K562 (cell line): ENCODE results near the gene CCDC194. TPM values are rescaled to one million over a fixed set of nuclear protein-coding genes. Genes with fewer than 3 reads are reported as not detected.

Experiments
- NCOR1 ChIP-seq: fragments of 450-650 bp; IDR thresholded peaks from 2 replicates; pipeline ENCODE4 v1.6.1; 2016; ENCODE audit warnings: mild to moderate bottlenecking, moderate library complexity
- PHF8 ChIP-seq: fragments of 200-600 bp; sonication (generic); IDR thresholded peaks from 2 replicates; pipeline ENCODE4 v1.6.1; 2012; ENCODE audit warnings: mixed run types, mild to moderate bottlenecking, inconsistent platforms, low read length, moderate library complexity, borderline replicate concordance
- RBM34 ChIP-seq: fragments of 200-400 bp; formaldehyde crosslinking; IDR thresholded peaks from 2 replicates; pipeline ENCODE4 v1.6.1; 2018; ENCODE audit warnings: low read length, borderline replicate concordance; ENCODE audit not compliant: insufficient read depth
- ZNF384 ChIP-seq: IDR thresholded peaks from 2 replicates; pipeline ENCODE4 v1.6.1; 2012; ENCODE audit warnings: low read depth, low read length, improper control_type of control experiment
- polyA plus RNA-seq, 8 experiments: library from polyadenylated mRNA; depleted of rRNA in 4 of 8; stranded (reverse) in 5 of 8; unstranded in 3 of 8; fragments of >200 nt; fragmentation: Nextera tagmentation in 2 of 8; fragmentation: Illumina TruSeq in 1 of 8; extraction: Ambion mirVana in 2 of 8; extraction: Trizol in 1 of 8; gene quantifications; 2 replicates each; pipeline versions ENCODE4 v1.2.1 to v1.2.3, GENCODE V29; 2011 to 2014; ENCODE audit warnings: inconsistent platforms in 1 of 8, missing spikeins in 1 of 8
- total RNA-seq, 7 experiments: library from RNA; depleted of rRNA in 6 of 7; stranded (reverse); fragments of >200 nt in 6 of 7; fragmentation: Illumina TruSeq in 2 of 7; extraction: Trizol in 2 of 7; gene quantifications; 2 replicates each; pipeline versions ENCODE4 v1.2.1 to v1.2.3, GENCODE V29; 2011 to 2021; ENCODE audit warnings: low replicate concordance in 1 of 7
- TF ChIP-seq, protein P1 (sequence below): fragments of 250-450 bp; sonication (Bioruptor Pico); IDR thresholded peaks from 2 replicates; pipeline ENCODE4 v1.5.0; 2022; ENCODE audit warnings: mild to moderate bottlenecking
- TF ChIP-seq, protein P2 (sequence below), 2 experiments: fragments of 450-650 bp; formaldehyde crosslinking in 1 of 2; IDR thresholded peaks; 2 replicates each; pipeline versions ENCODE4 v1.4.0 to v1.6.1; 2014 to 2020; ENCODE audit warnings: mild to moderate bottlenecking in 2 of 2, borderline replicate concordance in 1 of 2, low read depth in 1 of 2
- TF ChIP-seq, protein P3 (sequence below): fragments of 250-450 bp; sonication (Bioruptor Pico); IDR thresholded peaks from 2 replicates; pipeline ENCODE4 v1.8.0; 2022; ENCODE audit warnings: moderate library complexity, mild to moderate bottlenecking, inconsistent platforms

Gene CCDC194
- total and polyA plus RNA-seq, 9 of the 15 experiments (the other 6 are each of a cell fraction or from before 2014, with no cell fraction given), result 0.13 to 1.3 (median 0.39) TPM; not detected in 3

DNA sequence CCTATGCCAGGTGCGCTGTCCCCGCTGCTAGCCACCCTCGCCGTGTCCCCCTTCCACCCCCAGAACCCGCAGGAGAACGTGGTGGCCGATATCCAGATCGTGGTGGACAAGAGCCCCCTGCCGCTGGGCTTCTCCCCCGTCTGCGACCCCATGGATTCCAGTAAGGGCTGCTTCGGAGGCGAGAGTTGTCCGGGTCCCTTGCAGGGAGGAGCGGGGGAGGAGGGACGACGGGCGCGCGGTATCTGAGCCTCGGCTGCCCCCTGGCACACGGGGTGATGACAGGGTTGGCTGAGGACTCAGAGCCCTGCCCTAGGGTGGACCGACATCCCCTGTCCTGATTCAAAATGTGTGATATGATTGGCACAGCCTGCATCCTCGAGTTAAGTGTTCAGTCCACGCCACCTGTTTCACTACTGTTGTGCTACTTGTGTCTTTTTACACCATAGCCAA lies 26.5 kb upstream of the CCDC194 start (continued):
- TF ChIP-seq, protein P1, sequence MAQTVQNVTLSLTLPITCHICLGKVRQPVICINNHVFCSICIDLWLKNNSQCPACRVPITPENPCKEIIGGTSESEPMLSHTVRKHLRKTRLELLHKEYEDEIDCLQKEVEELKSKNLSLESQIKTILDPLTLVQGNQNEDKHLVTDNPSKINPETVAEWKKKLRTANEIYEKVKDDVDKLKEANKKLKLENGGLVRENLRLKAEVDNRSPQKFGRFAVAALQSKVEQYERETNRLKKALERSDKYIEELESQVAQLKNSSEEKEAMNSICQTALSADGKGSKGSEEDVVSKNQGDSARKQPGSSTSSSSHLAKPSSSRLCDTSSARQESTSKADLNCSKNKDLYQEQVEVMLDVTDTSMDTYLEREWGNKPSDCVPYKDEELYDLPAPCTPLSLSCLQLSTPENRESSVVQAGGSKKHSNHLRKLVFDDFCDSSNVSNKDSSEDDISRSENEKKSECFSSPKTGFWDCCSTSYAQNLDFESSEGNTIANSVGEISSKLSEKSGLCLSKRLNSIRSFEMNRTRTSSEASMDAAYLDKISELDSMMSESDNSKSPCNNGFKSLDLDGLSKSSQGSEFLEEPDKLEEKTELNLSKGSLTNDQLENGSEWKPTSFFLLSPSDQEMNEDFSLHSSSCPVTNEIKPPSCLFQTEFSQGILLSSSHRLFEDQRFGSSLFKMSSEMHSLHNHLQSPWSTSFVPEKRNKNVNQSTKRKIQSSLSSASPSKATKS (CRISPR knock-in tag), result no peak
- TF ChIP-seq RBM34 (no peak), NCOR1 (no peak), ZNF384 (no peak), PHF8 (peak; percentile 0; the same call in 1 of the 2 replicates)
- TF ChIP-seq, protein P2, sequence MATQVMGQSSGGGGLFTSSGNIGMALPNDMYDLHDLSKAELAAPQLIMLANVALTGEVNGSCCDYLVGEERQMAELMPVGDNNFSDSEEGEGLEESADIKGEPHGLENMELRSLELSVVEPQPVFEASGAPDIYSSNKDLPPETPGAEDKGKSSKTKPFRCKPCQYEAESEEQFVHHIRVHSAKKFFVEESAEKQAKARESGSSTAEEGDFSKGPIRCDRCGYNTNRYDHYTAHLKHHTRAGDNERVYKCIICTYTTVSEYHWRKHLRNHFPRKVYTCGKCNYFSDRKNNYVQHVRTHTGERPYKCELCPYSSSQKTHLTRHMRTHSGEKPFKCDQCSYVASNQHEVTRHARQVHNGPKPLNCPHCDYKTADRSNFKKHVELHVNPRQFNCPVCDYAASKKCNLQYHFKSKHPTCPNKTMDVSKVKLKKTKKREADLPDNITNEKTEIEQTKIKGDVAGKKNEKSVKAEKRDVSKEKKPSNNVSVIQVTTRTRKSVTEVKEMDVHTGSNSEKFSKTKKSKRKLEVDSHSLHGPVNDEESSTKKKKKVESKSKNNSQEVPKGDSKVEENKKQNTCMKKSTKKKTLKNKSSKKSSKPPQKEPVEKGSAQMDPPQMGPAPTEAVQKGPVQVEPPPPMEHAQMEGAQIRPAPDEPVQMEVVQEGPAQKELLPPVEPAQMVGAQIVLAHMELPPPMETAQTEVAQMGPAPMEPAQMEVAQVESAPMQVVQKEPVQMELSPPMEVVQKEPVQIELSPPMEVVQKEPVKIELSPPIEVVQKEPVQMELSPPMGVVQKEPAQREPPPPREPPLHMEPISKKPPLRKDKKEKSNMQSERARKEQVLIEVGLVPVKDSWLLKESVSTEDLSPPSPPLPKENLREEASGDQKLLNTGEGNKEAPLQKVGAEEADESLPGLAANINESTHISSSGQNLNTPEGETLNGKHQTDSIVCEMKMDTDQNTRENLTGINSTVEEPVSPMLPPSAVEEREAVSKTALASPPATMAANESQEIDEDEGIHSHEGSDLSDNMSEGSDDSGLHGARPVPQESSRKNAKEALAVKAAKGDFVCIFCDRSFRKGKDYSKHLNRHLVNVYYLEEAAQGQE (IDR thresholded peaks at IDR 0.05; ENCODE audit: borderline replicate concordance), result peak; percentile 23; the same call in 1 of the 2 replicates
- TF ChIP-seq, protein P2 (CRISPR knock-in tag; IDR thresholded peaks at IDR 0.05; ENCODE audit: low read depth), result no peak
- TF ChIP-seq, protein P3, sequence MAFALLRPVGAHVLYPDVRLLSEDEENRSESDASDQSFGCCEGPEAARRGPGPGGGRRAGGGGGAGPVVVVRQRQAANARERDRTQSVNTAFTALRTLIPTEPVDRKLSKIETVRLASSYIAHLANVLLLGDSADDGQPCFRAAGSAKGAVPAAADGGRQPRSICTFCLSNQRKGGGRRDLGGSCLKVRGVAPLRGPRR, result no peak
